C4-2B (cell line): ENCODE data around the gene EPN2.

Source experiments
- ZFX ChIP-seq: fragments of 450-650 bp; IDR thresholded peaks from 2 replicates; pipeline ENCODE4 v1.6.1; 2017
- TF ChIP-seq, protein P1 (sequence below): fragments of 450-650 bp; conservative IDR thresholded peaks from 2 replicates; pipeline ENCODE4 v1.5.1; 2017; ENCODE audit warnings: mild to moderate bottlenecking

DNA sequence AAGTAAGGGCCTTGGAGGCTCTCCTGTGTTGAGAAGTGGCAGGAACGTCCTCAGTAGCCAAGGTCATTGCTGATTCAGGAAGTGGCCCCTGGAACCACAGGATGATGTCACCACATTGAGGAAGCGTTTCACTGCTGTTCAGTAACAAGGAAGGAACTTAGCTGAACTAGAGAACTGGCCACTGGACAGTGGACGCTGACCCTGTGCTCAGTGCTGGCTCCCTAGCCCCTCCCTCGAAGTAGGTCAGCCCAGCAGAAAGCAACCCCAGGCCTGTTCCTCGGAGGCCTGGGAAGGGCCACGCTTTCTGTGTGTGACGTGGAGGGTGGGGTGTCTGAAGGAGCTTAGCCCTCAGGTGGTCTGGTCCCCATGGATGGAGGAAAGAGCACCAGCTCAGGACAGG is 67.0 kb downstream of the EPN2 start:
- TF ChIP-seq, protein P1, sequence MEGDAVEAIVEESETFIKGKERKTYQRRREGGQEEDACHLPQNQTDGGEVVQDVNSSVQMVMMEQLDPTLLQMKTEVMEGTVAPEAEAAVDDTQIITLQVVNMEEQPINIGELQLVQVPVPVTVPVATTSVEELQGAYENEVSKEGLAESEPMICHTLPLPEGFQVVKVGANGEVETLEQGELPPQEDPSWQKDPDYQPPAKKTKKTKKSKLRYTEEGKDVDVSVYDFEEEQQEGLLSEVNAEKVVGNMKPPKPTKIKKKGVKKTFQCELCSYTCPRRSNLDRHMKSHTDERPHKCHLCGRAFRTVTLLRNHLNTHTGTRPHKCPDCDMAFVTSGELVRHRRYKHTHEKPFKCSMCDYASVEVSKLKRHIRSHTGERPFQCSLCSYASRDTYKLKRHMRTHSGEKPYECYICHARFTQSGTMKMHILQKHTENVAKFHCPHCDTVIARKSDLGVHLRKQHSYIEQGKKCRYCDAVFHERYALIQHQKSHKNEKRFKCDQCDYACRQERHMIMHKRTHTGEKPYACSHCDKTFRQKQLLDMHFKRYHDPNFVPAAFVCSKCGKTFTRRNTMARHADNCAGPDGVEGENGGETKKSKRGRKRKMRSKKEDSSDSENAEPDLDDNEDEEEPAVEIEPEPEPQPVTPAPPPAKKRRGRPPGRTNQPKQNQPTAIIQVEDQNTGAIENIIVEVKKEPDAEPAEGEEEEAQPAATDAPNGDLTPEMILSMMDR = no peak
- no peak for TF ChIP-seq ZFX
